GM21390 (cell line): Measurements from ENCODE around the gene SIRT2.
A peak's percentile ranks its signal among the peaks of the same experiment; 100 is the strongest.
"Not testable (repeated sequence)": the region's sequence is repeated elsewhere in the genome, so short reads cannot be mapped to it uniquely, and the experiment has no call there.

Experiments
- ATAC-seq: cut with Tn5 transposase; IDR thresholded peaks from one replicate; pipeline ENCODE4 v1.9.1; 2021; ENCODE audit not compliant: unreplicated experiment

The SIRT2 gene

GRCh38 chr19:38869160-38869835 is 30.1 kb downstream of the SIRT2 start:
- ATAC-seq: no peak

- ATAC-seq: no peak
Measured at GRCh38 chr19:38868551-38868950, 30.9 kb downstream of the SIRT2 start.

- no peak for ATAC-seq
Measured at GRCh38 chr19:38867171-38867780, 32.1 kb downstream of the SIRT2 start.

- ATAC-seq: no peak
Measured at GRCh38 chr19:38862321-38863059, 36.9 kb downstream of the SIRT2 start.

- no peak for ATAC-seq
Measured at GRCh38 chr19:38861368-38861767, 38.0 kb downstream of the SIRT2 start.

- not testable (repeated sequence) for ATAC-seq
Measured at GRCh38 chr19:38859631-38860204, 39.7 kb downstream of the SIRT2 start.

GRCh38 chr19:38856813-38857212 is 42.6 kb downstream of the SIRT2 start:
- no peak for ATAC-seq

GRCh38 chr19:38855751-38856150 is 43.7 kb downstream of the SIRT2 start:
- ATAC-seq: not testable (repeated sequence)

GRCh38 chr19:38854961-38855360 is 44.5 kb downstream of the SIRT2 start:
- ATAC-seq: not testable (repeated sequence)

- ATAC-seq: no peak
Measured at GRCh38 chr19:38853214-38853613, 46.2 kb downstream of the SIRT2 start.

GRCh38 chr19:38852231-38853044 is 47.0 kb downstream of the SIRT2 start:
- ATAC-seq: no peak

GRCh38 chr19:38851622-38852230 is 47.7 kb downstream of the SIRT2 start:
- no peak for ATAC-seq

- no peak for ATAC-seq
Measured at GRCh38 chr19:38850976-38851621, 48.3 kb downstream of the SIRT2 start.

GRCh38 chr19:38850436-38850975 is 48.9 kb downstream of the SIRT2 start:
- peak; percentile 55 for ATAC-seq

- peak; percentile 51 for ATAC-seq
Measured at GRCh38 chr19:38849860-38850435, 49.5 kb downstream of the SIRT2 start, which contains the start of gene HNRNPL. HNRNPL (minus strand) TSS chr19:38849986; CDS start chr19:38849966, 20 bp downstream.

- ATAC-seq: no peak
Measured at GRCh38 chr19:38849147-38849859, 50.1 kb downstream of the SIRT2 start.

GRCh38 chr19:38848299-38849146 is 50.9 kb downstream of the SIRT2 start:
- no peak for ATAC-seq

- ATAC-seq: no peak
Measured at GRCh38 chr19:38846097-38846496, 53.3 kb downstream of the SIRT2 start.
